HG03439 (cell line): ENCODE measurements around the gene STING1.
"Not testable (repeated sequence)": the region's sequence is repeated elsewhere in the genome, so short reads cannot be mapped to it uniquely, and the experiment has no call there.

ENCODE experiments used
- ATAC-seq: cut with Tn5 transposase; IDR thresholded peaks from one replicate; pipeline ENCODE4 v1.9.1; 2021; ENCODE audit warnings: mild to moderate bottlenecking, moderate library complexity; ENCODE audit not compliant: unreplicated experiment

Gene STING1

DNA sequence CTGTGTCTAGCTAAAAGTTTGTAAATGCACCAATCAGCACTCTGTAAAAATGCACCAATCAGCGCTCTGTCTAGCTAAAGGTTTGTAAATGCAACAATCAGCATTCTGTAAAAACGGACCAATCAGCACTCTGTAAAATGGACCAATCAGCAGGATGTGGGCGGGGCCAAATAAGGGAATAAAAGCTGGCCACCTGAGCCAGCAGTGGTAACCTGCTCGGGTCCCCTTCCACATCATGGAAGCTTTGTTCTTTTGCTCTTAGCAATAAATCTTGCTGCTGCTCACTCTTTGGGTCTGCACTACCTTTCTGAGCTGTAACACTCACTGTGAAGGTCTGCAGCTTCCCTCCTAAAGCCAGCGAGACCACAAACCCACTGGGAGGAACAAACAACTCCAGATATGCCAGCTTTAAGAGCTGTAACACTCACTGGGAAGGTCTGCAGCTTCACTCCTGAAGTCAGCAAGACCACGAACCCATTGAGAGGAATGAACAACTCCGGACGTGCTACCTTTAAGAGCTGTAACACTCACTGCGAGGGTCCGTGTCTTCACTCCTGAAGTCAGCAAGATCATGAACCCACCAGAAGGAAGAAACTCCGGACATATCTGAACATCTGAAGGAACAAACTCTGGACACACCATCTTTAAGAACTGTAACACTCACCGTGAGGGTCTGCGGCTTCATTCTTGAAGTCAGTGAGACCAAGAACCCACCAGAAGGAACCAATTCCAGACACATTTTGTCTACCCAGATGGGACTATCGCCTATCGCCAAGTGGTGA, 20.7 kb upstream of the STING1 start:
- ATAC-seq = not testable (repeated sequence)

DNA sequence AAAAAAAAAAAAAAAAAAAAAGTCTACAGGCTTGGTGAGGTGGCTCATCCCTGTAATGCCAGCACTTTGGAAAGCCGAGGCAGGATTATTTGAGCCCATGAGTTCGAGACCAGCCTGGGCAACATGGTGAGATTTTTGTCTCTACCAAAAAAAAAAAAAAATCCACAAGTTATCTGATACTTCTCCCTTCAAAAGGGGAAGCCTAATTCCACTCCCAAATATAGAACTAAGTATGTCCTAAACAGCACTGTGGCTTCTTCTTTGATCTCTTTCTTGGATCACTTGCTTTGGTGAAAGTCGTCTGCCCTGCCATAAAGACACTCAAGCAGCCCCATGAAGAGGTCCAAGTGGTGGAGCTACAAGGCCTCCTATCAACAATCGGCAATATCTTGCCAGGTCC, 18.8 kb upstream of the STING1 start:
- ATAC-seq = no peak

DNA sequence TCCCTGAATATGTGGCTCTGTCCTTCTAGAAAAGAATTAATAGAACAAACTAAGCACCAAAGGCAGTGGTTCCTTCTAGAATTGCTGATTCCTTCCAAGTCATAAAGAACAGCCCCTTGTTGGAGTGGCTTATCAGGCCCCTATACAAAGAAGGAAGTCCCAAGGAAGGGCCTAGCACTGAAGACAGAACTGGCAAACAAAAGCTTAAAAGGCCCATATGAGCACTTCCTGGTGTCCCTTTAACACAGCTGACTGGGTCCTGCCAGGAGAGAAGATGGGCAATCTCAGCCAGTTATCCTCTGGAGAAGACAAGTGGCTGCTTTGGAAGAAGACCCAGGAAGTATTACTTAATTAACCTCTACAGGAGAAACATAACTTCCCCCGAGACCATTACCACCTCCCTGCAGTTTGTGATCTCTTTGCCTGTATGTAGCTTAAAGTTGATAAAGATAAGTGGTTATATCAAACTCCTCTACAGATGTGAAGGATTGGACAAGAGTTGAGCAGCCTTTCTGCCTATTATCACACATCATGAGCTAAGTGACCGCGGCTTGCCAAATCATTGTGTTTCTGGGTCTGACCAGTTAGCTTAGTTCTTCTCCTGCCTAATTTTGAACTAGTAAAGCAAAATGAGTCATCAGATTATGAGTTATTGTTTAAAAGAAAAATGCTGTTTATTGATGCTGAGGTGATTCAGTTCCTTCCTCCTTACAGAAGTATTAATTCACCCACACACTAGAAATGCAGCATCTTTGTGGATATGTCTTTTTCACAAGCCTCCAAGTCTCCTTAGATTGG, 13.3 kb upstream of the STING1 start:
- no peak for ATAC-seq

DNA sequence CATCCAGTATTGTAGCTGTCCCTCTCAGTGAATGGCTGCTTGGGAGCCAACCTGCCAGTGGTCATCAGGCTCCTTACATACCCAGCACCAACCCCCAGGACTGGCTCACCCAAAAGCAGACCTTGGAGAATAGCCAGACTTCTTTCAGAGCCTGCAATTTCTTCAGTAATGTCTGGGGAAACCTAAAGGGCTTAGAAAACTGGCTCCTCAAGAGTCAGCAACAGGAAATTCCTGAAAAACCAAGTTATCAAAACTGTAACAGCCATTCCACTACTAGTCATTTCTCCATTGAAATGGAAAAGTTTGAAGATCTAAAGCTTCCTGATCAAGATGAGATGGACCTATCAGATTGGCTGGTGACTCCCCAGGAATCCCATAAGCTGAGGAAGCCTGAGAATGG, 12.3 kb upstream of the STING1 start:
- ATAC-seq = no peak

DNA sequence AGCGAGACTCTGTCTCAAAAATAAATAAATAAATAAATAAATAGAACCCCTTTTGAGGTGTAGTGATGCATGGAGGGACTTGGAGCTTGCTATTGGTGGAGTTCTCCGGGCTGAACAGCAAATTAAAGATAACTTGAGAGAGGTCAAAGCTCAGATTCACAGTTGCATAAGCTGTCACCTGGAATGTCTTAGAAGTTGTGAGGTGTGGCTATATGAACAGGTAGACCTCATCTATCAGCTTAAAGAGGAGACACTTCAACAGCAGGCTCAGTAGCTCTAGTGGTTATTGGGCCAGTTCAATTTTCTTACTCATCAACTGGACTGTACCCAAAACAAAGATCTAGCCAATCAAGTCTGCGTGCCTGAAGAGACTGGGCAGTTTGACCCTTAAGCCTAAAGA, 11.7 kb upstream of the STING1 start:
- no peak for ATAC-seq

DNA sequence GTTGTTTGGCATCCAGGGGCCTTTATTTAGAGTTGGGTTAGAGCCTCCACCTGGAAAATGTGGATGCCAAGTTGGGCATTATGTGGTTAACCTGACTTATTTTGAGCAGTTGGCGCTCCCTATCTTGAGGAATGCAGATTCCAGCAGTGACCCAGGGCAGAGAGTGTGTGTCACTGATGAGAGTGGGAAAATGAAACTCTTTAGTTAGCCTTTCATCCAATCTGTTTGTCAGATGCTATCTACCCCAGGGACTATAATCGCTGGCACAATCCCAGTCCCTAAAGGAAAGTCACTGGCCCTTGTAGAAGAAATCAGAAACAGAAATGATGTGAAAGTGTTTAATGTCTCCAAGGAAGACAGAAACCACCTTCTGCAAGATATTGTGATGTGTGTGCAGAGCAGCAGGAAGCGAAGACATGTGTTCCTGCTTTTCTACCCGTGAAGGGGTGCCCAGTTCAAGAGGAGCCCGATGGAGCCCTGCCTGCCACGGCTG, 10.2 kb upstream of the STING1 start:
- ATAC-seq = no peak

DNA sequence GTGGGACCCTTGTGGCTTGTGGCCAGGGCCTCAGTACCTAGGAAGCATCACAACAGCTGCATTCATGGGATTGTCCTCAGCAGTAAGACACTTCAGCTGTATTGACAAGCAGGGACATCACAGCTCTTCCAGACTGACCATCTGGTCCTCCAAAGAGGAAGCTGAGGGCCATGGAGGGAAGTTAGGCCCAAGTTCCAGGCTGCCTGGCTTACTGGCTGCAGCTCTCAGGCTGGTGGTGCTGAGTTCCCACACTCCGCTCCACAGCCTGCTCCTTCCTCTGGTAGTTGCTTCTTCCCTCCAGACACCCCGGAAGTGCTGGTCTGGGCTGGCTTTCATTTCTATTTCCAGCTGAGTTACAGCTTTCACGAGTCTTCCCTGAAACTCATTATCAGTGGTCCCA, 5.7 kb upstream of the STING1 start:
- ATAC-seq = no peak

DNA sequence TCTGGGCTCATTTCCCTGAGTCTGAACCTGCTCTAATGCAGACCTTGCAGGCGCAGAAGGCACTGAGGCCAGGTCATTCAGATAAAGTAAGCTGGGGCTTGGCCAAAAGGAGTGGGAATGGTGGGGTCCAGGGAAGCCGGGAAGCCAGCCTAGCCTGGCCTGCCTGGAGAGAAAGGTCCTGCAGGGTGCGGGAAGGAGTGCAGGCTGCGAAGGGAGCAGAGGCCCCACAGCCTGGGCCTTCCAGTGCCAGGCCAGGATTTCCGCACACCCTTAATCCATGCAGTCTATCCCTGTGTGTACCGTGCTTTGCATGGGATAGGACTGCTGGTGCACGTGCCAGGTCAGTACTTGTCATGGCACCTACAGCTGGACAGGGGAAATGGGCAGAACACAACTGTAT, 3.6 kb upstream of the STING1 start:
- ATAC-seq = no peak

DNA sequence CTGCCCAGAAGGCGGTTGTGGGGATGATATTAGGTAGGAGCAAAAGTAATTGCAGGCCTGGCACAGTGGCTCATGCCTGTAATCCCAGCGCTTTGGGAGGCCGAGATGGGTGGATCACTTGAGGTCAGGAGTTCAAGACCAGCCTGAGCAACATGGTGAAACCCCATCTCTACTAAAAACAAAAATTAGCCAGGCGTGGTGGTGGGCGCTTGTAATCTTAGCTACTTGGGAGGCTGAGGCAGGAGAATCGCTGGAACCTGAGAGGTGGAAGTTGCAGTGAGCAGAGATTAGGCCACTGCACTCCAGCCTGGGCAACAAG, 291 bp upstream of the STING1 start:
- not testable (repeated sequence) for ATAC-seq

DNA sequence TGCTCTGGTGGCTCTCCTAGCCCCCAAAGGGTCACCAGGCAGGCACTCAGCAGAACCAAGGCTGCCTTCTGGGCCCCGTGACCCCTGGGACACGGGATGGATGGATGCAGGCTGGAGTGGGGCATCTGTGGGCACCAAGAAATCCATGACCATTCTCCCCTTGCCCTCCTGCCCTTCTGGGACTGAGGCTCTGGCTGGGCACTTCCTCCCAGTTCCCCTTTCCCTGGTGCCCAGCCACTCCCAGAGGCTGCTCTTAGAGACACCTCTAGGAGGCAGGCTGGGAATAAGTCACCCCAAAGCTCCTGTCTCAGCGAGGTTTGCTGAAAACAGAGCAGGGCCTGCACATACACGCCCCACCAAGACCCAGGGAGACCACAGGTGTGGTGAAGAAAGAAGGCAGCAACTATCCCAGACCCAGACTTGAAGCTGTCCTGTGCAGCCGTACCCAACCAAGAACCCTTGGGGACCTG, 943 bp downstream of the STING1 start:
- ATAC-seq = no peak

DNA sequence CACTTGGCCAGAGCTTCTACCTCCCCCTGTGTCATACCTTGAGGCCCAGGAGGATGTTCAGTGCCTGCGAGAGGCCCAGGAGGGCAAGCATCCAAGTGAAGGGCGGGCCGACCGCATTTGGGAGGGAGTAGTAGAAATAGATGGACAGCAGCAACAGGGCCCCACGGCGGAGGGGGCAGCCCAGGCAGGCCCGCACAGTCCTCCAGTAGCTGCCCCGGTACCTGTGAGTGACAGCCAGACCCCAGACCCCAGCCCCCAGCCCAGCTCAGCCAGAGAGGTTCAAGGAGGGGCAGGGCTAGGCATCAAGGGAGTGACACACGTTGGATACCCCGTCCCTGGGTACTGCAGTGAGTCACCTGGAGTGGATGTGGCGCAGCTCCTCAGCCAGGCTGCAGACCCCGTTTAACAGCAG, 1.4 kb downstream of the STING1 start:
- no peak for ATAC-seq

DNA sequence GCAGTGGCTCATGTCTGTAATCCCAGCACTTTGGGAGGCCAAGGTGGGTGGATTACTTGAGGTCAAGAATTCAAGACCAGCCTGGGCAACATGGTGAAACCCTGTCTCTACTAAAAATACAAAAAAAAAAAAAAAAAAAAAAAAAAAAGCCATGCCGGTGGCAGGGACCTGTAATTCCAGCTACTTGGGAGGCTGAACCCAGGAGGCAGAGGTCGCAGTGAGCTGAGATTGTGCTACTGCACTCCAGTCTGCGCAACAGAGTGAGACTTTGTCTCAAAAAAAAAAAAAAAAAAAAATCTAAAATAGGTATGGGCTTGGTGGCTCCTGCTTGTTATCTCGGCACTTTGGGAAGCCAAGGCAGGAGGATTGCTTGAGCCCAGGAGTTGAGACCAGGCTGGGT, 2.8 kb downstream of the STING1 start:
- not testable (repeated sequence) for ATAC-seq

DNA sequence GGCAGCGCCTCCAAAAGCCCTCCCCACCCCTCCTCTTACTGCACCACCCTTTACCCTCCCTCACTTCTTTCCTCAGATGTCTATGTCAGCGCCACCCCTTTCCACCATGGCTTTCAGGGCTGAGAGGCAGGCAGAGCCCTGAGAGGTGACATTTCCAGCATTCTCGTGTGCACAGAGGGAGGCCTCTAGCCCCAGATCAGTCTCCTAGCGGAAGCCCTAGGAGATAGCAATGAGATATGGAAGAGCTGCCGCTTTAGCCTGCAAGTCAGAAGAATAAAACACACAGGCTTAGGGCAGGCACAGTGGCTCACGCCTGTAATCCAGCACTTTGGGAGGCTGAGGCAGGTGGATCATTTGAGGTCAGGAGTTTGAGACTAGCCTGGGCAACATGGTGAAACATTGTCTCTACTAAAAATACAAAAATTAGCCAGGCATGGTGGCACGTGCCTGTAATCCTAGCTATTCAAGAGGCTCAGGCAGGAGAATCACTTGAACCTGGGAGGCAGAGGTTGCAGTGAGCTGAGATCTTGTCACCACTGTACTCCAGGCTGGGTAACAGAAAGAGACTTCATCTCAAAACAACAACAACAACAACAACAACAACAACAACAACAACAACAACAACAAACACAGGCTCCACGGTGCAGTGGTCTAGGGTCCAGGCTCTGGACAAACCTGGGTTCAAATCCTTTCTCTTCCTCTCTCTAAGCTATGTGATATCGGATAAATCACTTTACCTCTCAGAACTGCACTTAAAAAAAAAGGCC, 3.7 kb downstream of the STING1 start:
- ATAC-seq = not testable (repeated sequence)

DNA sequence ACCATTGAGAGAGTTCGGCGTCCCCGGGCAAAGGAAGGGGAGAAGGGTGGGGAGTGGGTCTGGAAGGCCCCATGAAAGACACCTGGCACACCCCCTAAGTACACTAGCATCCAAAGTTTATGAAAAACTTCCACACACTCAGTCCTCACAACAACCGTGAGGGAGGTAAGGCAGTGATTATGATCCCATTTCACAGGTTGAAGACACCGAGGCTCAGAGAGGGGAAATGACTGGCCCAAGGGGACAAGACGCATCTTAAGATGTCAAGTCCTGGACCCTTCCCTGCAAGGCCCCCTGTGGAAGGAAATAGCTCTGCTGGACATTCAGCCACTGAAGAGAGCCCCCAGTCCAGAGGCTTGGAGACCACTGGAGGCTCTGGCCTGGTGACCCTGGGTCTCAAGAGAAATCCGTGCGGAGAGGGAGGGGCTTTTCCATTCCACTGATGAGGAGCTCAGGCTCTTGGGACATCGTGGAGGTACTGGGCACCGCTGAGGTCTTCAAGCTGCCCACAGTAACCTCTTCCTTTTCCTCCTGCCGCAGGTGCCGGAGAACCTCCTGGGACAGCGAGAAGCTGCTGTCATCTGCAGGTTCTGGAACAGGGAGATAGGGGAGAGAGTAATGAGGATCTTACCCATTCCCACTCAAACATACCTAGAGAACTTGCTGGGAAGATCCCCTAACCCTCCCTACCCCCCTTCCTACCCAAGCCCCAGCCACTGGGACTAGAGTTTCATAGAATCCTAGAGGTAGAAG, 6.5 kb downstream of the STING1 start:
- ATAC-seq = no peak

DNA sequence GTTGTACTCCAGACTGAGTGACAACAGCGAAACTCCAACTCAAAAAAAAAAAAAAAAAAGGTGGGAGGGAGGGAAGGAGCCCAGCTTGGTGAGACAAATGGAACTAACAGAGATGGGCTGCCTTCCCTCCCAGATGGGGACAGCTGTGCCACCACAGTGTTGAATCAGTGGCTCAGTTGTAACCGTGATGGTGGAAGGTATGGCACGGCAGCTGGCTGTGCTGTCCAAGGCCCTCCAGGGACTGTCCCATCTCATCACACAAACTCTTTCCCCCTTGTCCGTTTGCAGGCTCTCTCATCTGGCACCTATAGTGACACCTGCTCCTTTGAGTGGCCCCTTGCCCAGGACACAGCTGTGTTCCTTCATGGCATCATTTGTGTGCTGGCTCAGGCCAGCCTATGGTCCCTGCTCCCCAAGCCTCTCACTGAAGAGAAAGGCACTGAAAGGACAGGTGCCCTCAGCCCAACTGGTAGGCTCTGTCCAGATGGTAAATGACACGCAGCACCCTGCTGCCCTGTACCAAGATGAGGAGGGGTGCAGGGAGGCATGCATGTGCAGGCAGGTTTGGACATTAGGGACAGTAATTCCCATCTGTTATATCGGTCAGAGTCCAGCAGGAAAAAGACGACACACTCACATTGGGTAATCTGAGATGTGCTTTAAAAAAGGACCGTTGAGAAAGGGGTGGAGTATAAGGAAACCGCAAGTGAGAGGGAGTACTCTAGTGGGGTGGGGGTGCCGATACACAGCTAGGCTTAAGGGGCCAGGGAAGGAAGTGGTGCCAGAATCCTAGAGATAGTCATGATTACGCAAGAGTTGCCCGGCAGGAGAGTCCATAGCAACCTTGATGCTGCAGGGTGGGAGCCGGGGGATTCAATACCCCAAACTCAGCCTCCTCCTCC, 7.4 kb downstream of the STING1 start:
- no peak for ATAC-seq

DNA sequence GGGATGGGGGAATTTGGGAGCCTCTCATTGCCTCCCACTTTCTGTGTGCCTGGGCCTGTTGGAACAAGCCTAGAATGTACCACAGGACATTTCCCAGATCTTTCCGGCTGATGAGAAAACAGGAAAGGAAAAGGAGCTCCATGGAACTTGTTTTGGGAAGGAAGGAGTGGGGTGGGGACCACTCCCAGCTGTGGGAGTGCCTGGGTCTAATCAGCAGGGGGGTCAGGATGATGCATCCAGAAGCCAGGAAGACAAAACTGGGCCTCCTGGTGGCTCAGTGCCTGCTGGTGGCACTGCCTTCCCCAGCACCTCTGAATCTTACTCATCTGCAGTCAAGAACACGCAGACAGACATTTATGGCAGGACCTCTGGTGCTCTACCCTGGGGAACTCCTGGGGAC, 9.0 kb downstream of the STING1 start:
- no peak for ATAC-seq

DNA sequence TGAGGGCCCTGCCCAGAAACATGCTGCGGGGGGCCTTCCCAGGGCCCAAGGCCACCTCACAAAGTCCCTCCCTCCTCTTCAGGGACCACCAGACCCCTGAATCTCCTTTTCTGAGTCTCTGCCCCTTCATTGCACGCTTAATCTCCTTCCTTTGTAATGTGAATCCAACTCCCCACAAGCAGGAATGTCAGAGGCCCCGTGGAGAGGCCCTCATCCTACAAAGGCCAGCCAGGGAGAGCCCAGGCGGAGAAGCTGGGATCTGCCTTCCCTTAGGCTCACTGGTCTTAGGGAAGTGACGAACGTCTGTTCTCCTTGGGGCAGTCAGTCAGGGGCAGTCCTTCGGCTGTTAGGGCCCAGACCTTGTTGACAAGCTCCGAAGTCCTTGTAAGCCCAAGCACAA, 9.5 kb downstream of the STING1 start:
- ATAC-seq = no peak

DNA sequence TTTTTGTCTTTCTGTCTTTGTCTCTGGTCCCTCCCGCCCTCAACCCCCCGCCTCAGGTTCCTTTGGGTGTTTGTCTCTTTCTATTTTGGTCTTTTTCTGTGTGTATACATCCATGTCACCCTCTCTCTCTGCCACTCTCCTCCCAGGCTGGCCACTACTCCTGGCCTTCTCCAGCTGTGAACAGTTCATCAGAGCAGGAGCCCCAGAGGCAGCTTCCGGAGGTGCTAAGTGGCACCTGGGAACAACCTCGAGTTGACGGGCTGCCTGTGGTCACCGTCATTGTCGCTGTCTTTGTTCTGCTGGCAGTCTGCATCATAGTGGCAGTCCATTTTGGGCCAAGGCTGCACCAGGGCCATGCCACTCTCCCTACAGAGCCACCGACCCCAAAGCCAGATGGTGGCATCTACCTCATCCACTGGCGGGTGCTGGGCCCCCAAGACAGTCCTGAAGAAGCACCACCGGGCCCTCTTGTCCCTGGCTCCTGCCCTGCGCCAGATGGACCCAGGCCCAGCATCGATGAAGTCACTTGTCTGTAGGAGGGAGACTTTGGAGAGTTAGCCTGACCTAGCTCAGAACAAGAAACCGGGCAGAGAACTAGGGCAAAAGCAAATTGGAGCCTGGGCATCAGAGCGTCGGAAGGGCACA, 10.1 kb downstream of the STING1 start:
- no peak for ATAC-seq

DNA sequence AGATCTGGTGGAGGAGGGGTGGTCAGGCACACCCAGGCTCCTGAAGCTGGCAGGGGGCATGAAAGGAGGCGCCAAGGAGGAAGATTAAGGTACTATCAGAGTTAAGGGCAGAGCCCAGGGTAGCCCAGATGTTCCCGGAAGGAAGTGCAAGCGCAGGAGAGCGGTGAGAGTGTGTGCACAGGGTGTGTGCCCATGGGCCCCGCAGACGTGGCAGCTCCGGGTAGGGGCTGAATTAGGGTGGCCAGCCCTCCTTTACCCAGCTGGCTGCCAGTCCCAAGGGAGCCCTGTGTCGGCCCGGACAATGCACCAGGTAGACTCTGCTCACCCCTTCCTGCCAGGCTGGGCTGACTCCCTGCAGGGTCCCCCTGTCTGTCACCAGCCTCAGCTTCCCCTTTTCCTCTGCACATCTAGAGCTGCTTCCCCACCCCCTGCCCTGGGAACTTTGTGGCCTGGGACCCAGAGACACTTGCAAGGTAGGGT, 11.7 kb downstream of the STING1 start, which contains the start of gene SMIM33:
SMIM33 (plus strand) TSS at position 184 of the 480 bp plus-strand sequence; CDS start at position 302, 118 bp downstream.
- ATAC-seq = no peak
